Right ventricle myocardium superior (tissue), 1 donor: ENCODE data around the gene CACNA2D1. TPM values are rescaled to one million over a fixed set of nuclear protein-coding genes. Genes with fewer than 3 reads are reported as not detected.

Experiments used
- ATAC-seq: fragments of 200-7000 bp; cut with Tn5 transposase; one replicate; pipeline ENCODE4 v1.9.1; 2020; ENCODE audit warnings: mild to moderate bottlenecking; ENCODE audit not compliant: poor library complexity
- DNase-seq: peaks from one replicate; pipeline ENCODE4 v3.0.0-alpha.2; 2020
- intact Hi-C: fragments of 100-400 bp; cut with DNase I; formaldehyde crosslinking; loops from one replicate; pipeline ENCODE4 v1.11.2; 2022
- total RNA-seq: library from RNA; stranded (reverse); fragmentation: NEBNext Ultra II Directional; extraction: Animal tissue kit (Norgen Biotek cat#: 25700); gene quantifications from one replicate; pipeline ENCODE4 v1.2.1, GENCODE V29; 2021
- donor health status: DM: no; HTN: yes; CAD: no; lungs with severe emphysema.

CACNA2D1 gene
- total RNA-seq, 1 donor from 2014 or later: 38.5 TPM

DNA sequence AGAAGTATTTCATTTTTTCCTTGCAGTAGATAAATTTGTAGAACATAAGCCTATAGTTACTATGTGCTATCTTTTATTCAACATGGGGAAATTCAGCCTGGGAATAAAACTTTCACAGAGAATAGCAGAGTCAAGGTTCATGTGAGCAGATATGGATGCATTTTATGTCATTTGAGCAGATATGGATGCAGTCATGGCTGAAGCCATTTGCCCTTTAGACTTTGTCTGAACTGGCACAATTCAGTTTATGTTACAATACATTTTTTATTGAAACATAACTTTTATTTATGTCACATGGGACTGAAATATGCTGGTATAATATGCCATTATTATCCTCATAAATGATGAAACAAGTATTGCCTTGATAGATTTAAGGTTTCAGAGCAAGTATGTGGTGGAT is 231.1 kb downstream of the CACNA2D1 start:
- intact Hi-C loops: no loop called here
- ATAC-seq (no peak), DNase-seq (no peak)

GRCh38 chr7:82211333-82211732 is 232.2 kb downstream of the CACNA2D1 start:
- no peak for DNase-seq
- intact Hi-C loops: no loop called here
- ATAC-seq: no peak

DNA sequence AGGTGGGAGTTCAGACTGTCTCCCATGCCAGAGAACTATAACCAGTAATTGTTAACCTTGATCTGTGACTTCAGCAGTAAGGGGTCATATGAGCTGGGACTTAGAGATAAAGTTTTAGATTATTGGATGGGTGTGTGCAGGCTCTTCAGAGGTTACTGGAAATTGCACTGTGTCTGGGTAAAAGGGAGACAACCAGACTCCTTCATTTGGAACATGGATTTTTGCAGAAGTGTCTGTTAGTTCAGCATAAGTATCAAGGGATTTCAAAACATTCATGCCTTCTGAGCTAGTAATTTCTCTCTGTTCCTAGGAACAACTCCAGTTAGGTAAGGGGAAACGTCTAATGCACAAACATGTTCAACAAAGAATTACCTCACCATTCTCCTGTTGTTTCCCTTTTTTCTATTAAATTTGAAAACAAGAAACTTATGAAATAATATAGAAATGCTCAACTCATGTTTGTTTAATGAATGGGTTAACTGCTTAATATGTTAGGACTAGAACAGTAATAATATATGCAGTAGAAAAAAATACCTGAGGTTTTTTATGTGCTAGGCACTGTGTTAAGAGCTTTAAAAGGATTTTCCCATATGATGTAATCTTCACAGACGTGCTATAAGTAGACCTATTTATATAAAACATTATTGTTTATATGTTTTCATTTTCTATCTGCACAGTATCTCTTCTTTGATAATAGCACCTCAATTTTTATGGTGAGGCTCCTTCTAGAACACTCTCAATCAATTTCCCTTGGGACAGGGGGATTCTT is 233.0 kb downstream of the CACNA2D1 start:
- DNase-seq (no peak), ATAC-seq (peak; percentile 51)
- intact Hi-C loops: no loop called here

DNA sequence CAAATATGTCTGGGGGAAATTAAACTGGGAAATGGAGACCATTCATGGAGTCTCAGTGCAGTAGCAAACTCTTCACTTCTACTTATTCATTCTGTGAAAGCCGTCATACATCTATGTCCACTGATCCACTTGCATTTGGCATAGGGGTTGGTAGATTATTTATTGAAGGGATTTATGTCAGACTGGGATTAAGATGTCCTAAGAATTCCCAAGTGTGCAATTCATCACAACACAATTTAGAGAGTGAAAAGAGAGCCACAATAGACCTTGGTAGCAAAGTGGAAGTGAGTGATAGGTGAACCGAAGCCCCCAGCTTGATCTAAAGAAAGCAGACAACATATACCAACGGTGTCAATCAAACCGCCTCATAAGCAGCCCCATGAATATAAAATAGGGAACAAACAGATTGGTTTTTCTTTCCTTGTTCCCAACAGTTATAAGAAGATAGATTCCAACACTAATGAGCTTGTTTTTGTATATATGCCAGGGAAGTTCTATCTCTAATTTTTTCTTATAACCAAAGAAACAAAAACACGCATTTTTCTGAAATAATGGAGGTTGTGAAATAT is 234.3 kb downstream of the CACNA2D1 start:
- ATAC-seq (no peak), DNase-seq (no peak)
- intact Hi-C loops: no loop called here

GRCh38 chr7:82204694-82205093 is 238.9 kb downstream of the CACNA2D1 start:
- peak; percentile 65 for ATAC-seq
- DNase-seq: peak; percentile 41
- intact Hi-C loops: no loop called here

DNA sequence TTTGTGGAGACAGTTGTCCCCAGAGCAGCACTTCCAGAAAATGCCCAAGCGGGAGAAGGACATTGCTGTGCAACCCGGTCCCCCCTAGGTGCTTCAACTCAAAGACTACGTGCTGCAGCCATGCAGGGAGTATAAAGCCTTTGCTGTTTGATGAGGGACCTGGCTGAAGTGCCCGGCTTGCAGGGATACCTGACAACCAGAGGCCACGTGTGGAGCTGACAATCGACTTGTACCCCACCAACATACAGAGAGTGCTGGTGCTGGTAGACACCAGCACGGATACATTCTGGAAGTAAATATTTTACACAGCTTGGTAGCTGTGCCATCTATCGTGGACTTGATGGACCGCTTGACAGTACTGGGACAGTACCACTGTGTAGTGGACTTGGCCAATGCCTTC is 240.6 kb downstream of the CACNA2D1 start:
- ATAC-seq (no peak), DNase-seq (peak; percentile 36)
- intact Hi-C loops: no loop called here

GRCh38 chr7:82202107-82202506 is 241.5 kb downstream of the CACNA2D1 start:
- DNase-seq (no peak), ATAC-seq (no peak)
- intact Hi-C loops: no loop called here

- intact Hi-C loops: no loop called here
- no peak for DNase-seq
- no peak for ATAC-seq
These were observed 243.0 kb downstream of the CACNA2D1 start for GRCh38 chr7:82200601-82201000.

DNA sequence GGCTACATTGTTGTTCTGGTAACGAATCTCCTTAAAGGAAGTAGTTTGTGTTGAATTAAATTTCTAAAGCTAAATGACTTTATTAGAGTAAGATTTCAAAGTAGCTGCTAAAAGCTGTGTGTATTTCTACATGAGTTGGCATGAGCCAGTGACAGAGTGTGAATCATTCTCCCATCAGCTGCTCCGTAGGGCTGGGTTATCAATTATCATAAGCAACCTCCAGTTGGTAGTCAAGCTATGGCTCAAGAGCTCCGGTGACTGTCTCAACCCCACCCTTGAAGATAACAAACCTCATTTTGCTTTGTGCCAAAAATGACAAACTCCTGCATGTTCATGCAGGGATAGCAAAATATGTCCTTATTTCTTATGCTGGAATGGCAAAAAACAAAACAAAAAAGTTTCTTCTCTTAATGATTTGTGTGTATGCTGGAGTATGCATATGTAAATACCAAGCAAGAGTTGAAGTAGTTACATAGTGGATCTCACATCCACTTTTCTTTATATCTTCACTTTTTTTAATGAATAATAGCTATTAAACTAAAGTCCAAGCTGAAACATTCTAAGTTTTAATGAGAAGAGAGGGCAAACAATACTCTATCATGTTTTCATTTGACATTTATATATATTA is 249.4 kb downstream of the CACNA2D1 start:
- peak; percentile 49 for ATAC-seq
- no peak for DNase-seq
- intact Hi-C loops: no loop called here

GRCh38 chr7:82188636-82189035 is 254.9 kb downstream of the CACNA2D1 start:
- ATAC-seq: no peak
- DNase-seq: no peak
- intact Hi-C loops: no loop called here

DNA sequence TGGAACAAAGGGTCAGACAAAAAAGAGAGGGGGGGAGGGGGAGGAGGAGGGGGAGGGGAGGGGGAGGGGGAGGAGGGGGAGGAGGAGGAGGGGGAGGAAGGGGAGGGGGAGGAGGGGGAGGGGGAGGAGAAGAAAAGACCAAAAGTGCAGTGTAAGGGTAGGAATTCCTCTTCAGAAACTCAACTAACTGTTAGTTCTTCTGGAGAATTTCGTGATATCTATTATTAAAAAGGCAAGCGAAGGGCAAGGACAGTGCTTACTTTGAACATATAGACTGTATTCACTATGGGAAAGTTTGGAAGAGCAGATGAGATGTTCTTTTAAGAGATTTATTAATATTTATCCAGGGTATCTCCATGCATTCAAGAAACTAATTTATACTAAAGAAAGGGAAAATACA is 258.1 kb downstream of the CACNA2D1 start:
- intact Hi-C loops: no loop called here
- ATAC-seq: no peak
- no peak for DNase-seq

DNA sequence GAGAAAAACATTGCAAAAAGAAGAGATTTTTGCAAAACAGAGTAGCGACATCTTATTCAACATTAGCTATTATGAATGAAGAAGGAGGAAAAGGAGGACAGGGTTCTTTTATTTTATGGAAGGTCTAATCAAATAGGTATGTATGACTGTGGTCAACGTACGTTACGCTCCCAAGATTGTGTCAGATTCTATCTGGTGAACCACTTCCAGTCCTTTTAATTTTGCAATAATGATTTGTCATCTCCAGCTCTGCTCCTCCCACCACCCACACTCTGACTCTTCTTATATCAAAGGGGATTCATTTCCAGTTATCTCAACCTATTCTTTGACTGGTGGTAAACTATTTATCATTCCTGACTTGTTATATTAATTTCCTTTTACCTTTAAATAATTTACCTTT is 259.9 kb downstream of the CACNA2D1 start:
- DNase-seq (no peak), ATAC-seq (no peak)
- intact Hi-C loops: no loop called here

- no peak for DNase-seq
- intact Hi-C loops: no loop called here
- no peak for ATAC-seq
These were observed 264.3 kb downstream of the CACNA2D1 start for GRCh38 chr7:82179311-82179710.

DNA sequence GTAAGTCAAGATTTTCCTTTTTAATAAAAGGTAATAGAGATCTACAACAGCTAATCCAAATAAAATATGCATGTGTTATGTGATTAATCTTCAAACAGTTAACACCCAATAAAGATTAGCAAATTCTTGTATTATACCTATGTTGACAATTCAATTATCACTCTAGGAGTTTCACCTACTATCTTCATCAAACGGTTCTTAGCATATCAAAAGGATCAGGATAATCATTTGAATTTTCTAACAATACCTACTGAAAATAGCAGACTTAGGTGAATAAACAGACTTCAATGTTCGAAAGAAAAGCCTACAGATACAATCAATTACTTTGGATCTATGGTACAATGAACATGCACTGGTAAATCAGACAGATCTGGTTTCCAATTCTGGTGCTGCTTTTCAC is 268.3 kb downstream of the CACNA2D1 start:
- ATAC-seq (no peak), DNase-seq (no peak)
- intact Hi-C loops: no loop called here

DNA sequence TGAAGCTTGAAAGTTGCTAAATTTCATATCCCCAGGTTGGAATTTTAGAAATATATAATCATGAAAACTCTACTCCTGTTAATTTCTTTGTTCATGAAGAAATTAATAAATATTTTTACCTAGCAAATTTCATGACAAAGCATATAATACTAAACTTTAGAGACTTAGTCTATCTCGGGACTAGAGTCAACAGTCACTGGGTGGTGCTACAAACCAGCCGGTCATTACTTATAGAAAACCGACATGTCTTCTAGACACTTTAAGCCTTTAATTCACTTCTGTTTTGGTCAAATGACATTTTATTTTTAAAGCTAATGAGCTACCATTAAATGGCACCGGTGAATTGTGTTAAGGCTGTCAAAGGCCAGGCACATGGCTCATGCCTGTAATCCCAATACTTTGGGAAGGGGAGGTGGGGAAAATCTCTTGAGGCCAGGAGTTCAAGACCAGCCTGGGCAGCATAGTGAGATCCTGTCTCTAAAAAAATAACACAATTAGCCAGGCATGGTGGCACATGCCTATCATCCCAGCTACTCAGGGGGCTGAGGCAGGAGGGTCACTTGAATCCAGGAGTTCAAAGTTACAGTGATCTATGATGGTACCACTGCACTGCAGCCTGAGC is 270.1 kb downstream of the CACNA2D1 start:
- ATAC-seq (no peak), DNase-seq (no peak)
- intact Hi-C loops: no loop called here

GRCh38 chr7:82172881-82173280 is 270.7 kb downstream of the CACNA2D1 start:
- no peak for ATAC-seq
- DNase-seq: no peak
- intact Hi-C loops: no loop called here

GRCh38 chr7:82172017-82172416 is 271.6 kb downstream of the CACNA2D1 start:
- ATAC-seq (no peak), DNase-seq (no peak)
- intact Hi-C loops: no loop called here

DNA sequence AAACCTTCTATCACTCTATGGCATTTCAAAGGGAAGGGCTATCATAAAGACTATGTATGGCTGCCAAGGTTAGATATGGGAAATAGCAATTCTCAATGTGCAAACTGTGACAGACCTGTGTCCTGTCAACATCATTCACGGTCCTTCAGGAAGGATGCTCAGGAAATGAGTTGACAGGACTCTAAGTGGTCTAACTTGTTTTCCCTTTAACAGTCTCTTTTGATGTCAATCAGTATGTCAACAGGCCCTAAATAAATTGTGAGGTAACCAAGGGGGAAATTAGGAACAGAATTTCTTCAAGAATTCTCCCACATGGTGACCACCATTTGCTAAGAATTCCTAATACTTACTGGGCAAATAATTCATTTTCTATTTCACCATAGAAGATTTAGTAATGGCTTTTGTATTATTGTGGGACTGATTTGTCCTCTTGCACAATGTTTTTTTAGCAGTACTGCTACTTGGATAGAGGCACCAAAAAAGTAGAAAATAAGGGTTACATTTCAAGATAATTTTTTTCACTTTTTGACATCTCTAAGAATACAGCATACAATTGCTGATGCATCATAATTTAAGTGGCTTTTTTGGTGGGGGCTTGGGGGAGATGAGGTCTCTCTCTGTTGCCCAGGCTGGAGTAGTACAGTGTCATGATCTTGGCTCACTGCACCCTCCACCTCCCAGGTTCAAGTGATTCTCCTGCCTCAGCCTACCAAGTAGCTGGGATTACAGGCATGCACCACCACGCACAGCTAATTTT is 275.8 kb downstream of the CACNA2D1 start:
- intact Hi-C loops: no loop called here
- DNase-seq (no peak), ATAC-seq (peak; percentile 58)
